Ovary (tissue), 9 donors: Measurements from ENCODE around the gene FARS2. TPM values are rescaled to one million over a fixed set of nuclear protein-coding genes. Genes with fewer than 3 reads are reported as not detected.

Source experiments
- DNase-seq, 5 donors: peaks; one replicate each; pipeline ENCODE4 v3.0.0-alpha.2; 2019 to 2020
- H3K27ac ChIP-seq, 2 donors: fragments of 200-600 bp; one replicate each; pipeline versions ENCODE4 v1.5.1 to v1.8.0; 2019 to 2022
- H3K27me3 ChIP-seq: fragments of 200-600 bp; one replicate; pipeline ENCODE4 v1.8.0; 2022
- H3K36me3 ChIP-seq: fragments of 200-600 bp; sonication (generic); one replicate; pipeline ENCODE4 v1.5.1; 2019
- H3K4me1 ChIP-seq: one replicate; pipeline ENCODE4 v1.8.1; 2013; ENCODE audit warnings: mild to moderate bottlenecking, moderate library complexity; ENCODE audit not compliant: insufficient read depth
- H3K4me3 ChIP-seq: fragments of 200-600 bp; sonication (generic); one replicate; pipeline ENCODE4 v1.5.1; 2017
- H3K9me3 ChIP-seq, 2 donors: fragments of 200-600 bp in 1 of 2; sonication (generic) in 1 of 2; one replicate each; pipeline versions ENCODE4 v1.5.1 to v1.8.1; 2013 to 2019; ENCODE audit warnings: mild to moderate bottlenecking in 1 of 2, moderate library complexity in 1 of 2
- CTCF ChIP-seq, 3 donors: fragments of 450-650 bp in 2 of 3; fragments of 200-600 bp in 1 of 3; IDR thresholded peaks; one replicate each; pipeline versions ENCODE4 v1.5.1 to v1.8.0; 2016 to 2022; ENCODE audit warnings: antibody characterized with exemption in 3 of 3, mild to moderate bottlenecking in 1 of 3
- EP300 ChIP-seq: sonication (generic); formaldehyde crosslinking; IDR thresholded peaks from one replicate; pipeline ENCODE4 v1.6.1; 2017; ENCODE audit warnings: antibody characterized with exemption
- POLR2A ChIP-seq: fragments of 450-650 bp; IDR thresholded peaks from one replicate; pipeline ENCODE4 v1.6.1; 2017; ENCODE audit warnings: antibody characterized with exemption, mild to moderate bottlenecking, moderate library complexity
- WGBS, 3 donors: extraction: QIAGEN DNeasy Blood & Tissue Kit in 1 of 3; methylation state at CpG; one replicate each; pipeline versions ENCODE4 v1.1.5 to v1.1.7; 2013 to 2017; 5-methylcytosine and 5-hydroxymethylcytosine counted together
- intact Hi-C, 4 donors: fragments of 100-400 bp; cut with DNase I; formaldehyde crosslinking; loops; one replicate each; pipeline versions ENCODE4 v1.11.0 to v1.15.1; 2022 to 2023
- polyA plus RNA-seq, 2 donors: library from polyadenylated mRNA; stranded (reverse); fragments of 200-250 nt in 1 of 2; fragments of 350-450 nt in 1 of 2; fragmentation: Illumina TruSeq in 1 of 2; extraction: RNeasy Lipid Tissue Mini Kit (QIAGEN cat#74804) in 1 of 2; gene quantifications; one replicate each; pipeline ENCODE4 v1.2.3, GENCODE V29; 2013 to 2014
- total RNA-seq, 7 donors: library from RNA; depleted of rRNA in 2 of 7; stranded (reverse); fragments of >200 nt in 2 of 7; fragmentation: NEBNext Ultra II Directional in 3 of 7; extraction: Animal tissue kit (Norgen Biotek cat#: 25700) in 3 of 7; gene quantifications; one replicate each; pipeline versions ENCODE4 v1.1.0 to v1.2.4, GENCODE V29; 2016 to 2023
- donor health status: DM: no; HTN: no; CAD: no; lungs with moderate emphysema.
- donor health status: DM: no; HTN: no; CAD: no.
- donor health status: Bipolar disorder and iron deficiency.
- donor health status: DM: yes; HTN: yes; CAD: no.
- donor health status: DM: no; HTN: no; CAD: no.
- donor health status: DM: yes; HTN: yes; CAD: no.

The FARS2 gene
- total and polyA plus RNA-seq, 9 donors, result 9.2 to 17.5 (median 11.0) TPM

GRCh38 chr6:5325173-5325572 lies 63.9 kb downstream of the FARS2 start:
- no peak for TF ChIP-seq EP300
- TF ChIP-seq POLR2A, result no peak
- no peak for TF ChIP-seq CTCF (IDR thresholded peaks at IDR 0.05)
- intact Hi-C loops, result no loop called here

GRCh38 chr6:5326022-5326641 lies 64.8 kb downstream of the FARS2 start:
- no peak for TF ChIP-seq EP300
- no peak for TF ChIP-seq CTCF (IDR thresholded peaks at IDR 0.05)
- no peak for TF ChIP-seq POLR2A
- Histone ChIP-seq H3K27me3 (no peaks in the 10 kb centered on the region), H3K36me3 (no peaks in the 10 kb centered on the region), H3K4me1 (no peaks in the 10 kb centered on the region), H3K27ac (no peak overlapping the region), H3K4me3 (no peak overlapping the region), H3K9me3 (no peaks in the 10 kb centered on the region)
- intact Hi-C loops, result no loop called here
- WGBS, 3 donors, result 89 to 98% (median 97%) methylated on average over 7 of the region's 7 CpGs
- no peak for DNase-seq

More at GRCh38 chr6:5325173-5325572, 63.9 kb downstream of the FARS2 start:
- DNase-seq, result no peak
- Histone ChIP-seq H3K4me3 (no peak overlapping the region), H3K9me3 (no peaks in the 10 kb centered on the region), H3K27ac (no peak overlapping the region), H3K36me3 (no peaks in the 10 kb centered on the region), H3K4me1 (no peaks in the 10 kb centered on the region), H3K27me3 (no peaks in the 10 kb centered on the region)
- 97 to 100% (median 98%) methylated on average over 3 of the region's 3 CpGs for WGBS, 3 donors

- Histone ChIP-seq H3K27me3 (no peaks in the 10 kb centered on the region), H3K36me3 (no peaks in the 10 kb centered on the region), H3K4me1 (no peaks in the 10 kb centered on the region), H3K9me3 (no peaks in the 10 kb centered on the region), H3K4me3 (no peak overlapping the region), H3K27ac (no peak overlapping the region)
- intact Hi-C loops, result no loop called here
- WGBS, 3 donors, result 36 to 54% (median 40%) methylated on average over 6 of the region's 6 CpGs
- no peak for DNase-seq
- TF ChIP-seq CTCF (IDR thresholded peaks at IDR 0.05) (no peak), EP300 (no peak), POLR2A (no peak)
Observed at GRCh38 chr6:5328800-5329199, 67.5 kb downstream of the FARS2 start.

- 93 to 96% (median 95%) methylated on average over 5 of the region's 5 CpGs for WGBS, 3 donors
- TF ChIP-seq EP300, result no peak
- no peak for DNase-seq
- no peaks in the 10 kb centered on the region for H3K36me3 ChIP-seq
- H3K27me3 ChIP-seq, result no peaks in the 10 kb centered on the region
- intact Hi-C loops, result no loop called here
- H3K4me3 ChIP-seq, result no peak overlapping the region
- no peaks in the 10 kb centered on the region for H3K9me3 ChIP-seq
- H3K27ac ChIP-seq, result no peak overlapping the region
- H3K4me1 ChIP-seq, result no peaks in the 10 kb centered on the region
Observed at GRCh38 chr6:5331845-5332442, 70.6 kb downstream of the FARS2 start.

GRCh38 chr6:5333658-5334057 lies 72.3 kb downstream of the FARS2 start:
- Histone ChIP-seq H3K9me3 (no peaks in the 10 kb centered on the region), H3K27ac (no peak overlapping the region), H3K36me3 (no peaks in the 10 kb centered on the region), H3K4me3 (no peak overlapping the region), H3K27me3 (no peaks in the 10 kb centered on the region), H3K4me1 (peaks cover 1% of the 10 kb centered on the region)
- intact Hi-C loops, result no loop called here
- 90 to 91% (median 91%) methylated on average over 3 of the region's 3 CpGs for WGBS, 3 donors
- no peak for DNase-seq
- no peak for TF ChIP-seq EP300
- TF ChIP-seq CTCF (IDR thresholded peaks at IDR 0.05), result no peak
- TF ChIP-seq POLR2A, result no peak
